HG02938 (cell line): Measurements from ENCODE around the gene ZIC5.

ENCODE experiments used
- ATAC-seq: cut with Tn5 transposase; IDR thresholded peaks from one replicate; pipeline ENCODE4 v1.9.1; 2021; ENCODE audit warnings: mild to moderate bottlenecking, moderate library complexity; ENCODE audit not compliant: unreplicated experiment

The ZIC5 gene

DNA sequence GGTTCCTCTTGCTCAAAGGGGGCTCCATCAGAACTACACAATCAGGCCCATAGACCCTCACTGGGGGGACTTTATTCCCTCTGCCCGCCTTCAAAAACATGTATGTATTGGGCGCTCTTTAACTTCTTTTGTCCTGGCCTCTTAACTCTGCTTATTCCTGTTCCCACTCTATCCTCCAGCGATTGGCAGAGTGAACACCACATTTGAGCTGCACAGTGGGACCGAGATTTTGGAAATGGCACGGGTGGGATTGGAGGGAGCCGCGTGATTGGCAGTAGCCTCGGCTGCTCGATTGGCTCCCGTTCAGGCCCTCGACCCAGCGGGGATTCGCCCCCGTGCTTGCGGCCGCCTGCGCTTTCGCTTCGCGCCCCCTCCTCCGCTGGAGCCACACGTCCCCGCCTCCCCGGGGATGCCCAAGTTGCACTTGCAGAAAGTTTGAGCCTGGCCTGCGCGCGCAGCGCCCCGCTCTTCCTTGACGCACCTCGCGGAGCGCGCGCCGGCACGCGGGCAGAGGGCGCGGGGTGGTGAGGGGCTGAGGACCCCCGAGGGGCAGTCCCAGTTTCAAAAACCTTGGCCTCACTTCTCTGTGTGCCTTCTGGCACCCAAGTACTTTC, at the start of gene ZIC5:
Gene ZIC5, minus strand, starts transcription at position 192 of the 614 bp plus-strand sequence. Its CDS starts 164 bp downstream, at position 28.
- no peak for ATAC-seq

- ATAC-seq, result no peak
Measured at GRCh38 chr13:100019780-100020356, 48.3 kb upstream of the ZIC5 start.

GRCh38 chr13:100014621-100015020, 43.1 kb upstream of the ZIC5 start:
- ATAC-seq, result no peak

- ATAC-seq, result no peak
Measured at GRCh38 chr13:99998261-99998660, 26.7 kb upstream of the ZIC5 start.

DNA sequence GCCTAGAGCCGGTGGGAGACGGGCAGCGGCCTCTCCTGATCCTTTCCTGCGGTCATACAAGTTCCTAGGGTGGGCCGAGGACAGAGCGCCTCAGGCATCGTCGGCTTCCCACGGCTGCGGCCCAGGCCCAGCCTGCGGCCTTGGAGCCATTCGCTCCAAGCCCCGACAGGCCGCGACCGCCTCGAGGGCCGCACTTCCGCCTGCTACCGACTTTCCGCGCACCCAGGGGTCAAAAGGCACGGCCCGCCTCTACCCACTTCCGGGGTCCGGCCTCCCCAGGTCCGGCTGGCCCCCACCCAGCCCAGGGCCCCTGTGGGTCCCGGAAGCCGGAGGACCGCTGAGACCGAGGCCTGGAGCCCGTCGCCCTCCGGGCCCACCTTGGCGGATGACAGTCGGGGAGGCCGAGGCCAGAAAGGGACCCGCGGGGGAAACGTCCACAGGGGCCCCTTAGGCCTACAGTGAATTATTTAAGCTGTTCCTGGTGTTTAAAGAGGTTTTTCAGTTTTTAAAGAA, 26.2 kb upstream of the ZIC5 start:
- no peak for ATAC-seq

DNA sequence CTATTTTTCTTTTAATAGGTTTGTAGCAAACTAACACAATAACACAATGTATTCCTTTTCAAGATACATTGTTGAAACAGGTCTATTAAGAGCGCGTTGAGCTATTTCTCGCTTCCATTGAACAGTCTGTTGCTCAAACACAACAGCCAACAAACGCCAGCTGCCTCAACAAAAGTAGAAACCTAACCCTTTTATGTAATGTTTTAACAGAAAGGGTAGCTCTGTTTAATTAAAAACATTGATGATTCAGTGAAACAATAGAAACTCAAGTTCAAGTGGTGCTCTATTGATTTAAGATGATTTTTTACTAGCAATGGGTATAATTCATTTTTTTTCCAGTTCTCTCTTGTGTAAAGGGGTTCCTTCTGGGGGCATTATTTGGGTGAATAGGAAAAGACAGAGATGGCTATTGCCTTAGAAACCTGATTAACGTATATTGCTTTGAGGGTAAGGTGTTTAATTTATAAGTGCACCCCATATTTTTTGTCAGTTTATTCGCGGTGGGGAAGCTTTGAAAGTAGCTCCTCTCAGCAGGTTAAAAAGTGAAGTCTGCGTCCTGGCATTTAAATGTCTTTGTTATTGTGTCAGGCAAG, 24.9 kb upstream of the ZIC5 start:
- no peak for ATAC-seq

DNA sequence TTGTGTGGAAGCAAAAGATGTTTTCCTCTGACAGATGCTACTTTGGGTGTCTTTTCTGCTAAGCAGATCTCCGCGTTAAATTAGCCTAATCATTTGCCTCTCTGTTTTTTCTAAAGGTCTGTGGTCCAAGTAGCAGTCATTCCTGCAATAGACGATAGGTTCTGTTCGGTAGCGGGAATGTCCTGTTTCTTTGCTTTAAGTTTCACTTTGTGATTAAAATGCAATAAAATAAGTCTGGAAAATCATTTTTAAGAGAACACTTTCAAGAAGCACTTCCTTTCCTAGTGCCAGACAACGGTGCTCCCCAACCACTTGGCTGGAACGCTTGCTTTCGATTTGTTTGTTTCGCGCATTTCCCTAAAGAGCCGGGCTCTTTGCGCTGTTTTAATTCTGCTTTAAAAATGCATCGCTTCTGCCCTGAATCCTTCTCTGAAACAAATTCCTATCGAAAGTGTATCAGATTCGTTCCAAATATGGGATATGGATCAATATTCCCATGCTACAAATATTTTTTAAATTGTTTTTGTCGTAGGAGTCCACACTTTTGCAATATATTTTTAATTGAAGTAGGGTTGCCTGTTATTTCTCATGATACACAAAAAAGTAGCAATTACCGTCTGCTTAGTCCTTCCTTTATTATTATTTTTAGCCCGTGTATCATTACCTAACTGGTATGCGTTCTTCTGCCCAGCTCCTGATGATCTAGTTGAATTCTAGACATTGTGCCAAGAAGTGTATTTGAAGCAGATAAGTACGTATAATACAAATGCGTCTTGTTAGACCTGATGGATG, 24.2 kb upstream of the ZIC5 start:
- ATAC-seq, result no peak

GRCh38 chr13:99995104-99995588, 23.6 kb upstream of the ZIC5 start:
- no peak for ATAC-seq

- no peak for ATAC-seq
Measured at GRCh38 chr13:99994638-99995020, 23.1 kb upstream of the ZIC5 start.

GRCh38 chr13:99993660-99994637, 22.4 kb upstream of the ZIC5 start:
- ATAC-seq, result no peak

DNA sequence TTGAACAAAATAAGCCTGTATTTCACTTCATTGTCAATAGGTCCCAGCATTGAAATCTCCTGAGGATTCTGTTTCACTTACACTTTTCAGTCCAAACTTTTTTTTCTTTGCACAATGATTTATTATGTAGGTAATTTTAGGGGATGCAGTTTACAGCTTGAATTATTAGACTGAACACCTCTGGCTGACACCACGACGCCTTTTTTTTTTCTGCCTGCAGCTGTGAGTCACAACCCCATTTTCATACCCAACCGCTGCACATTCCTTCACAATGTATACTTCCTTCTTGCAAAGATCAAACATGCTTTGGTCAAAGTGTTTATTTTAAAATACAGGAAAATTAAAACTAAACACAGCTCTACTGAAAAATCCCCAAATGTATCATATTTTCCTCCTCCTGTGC, 21.4 kb upstream of the ZIC5 start:
- ATAC-seq, result no peak

DNA sequence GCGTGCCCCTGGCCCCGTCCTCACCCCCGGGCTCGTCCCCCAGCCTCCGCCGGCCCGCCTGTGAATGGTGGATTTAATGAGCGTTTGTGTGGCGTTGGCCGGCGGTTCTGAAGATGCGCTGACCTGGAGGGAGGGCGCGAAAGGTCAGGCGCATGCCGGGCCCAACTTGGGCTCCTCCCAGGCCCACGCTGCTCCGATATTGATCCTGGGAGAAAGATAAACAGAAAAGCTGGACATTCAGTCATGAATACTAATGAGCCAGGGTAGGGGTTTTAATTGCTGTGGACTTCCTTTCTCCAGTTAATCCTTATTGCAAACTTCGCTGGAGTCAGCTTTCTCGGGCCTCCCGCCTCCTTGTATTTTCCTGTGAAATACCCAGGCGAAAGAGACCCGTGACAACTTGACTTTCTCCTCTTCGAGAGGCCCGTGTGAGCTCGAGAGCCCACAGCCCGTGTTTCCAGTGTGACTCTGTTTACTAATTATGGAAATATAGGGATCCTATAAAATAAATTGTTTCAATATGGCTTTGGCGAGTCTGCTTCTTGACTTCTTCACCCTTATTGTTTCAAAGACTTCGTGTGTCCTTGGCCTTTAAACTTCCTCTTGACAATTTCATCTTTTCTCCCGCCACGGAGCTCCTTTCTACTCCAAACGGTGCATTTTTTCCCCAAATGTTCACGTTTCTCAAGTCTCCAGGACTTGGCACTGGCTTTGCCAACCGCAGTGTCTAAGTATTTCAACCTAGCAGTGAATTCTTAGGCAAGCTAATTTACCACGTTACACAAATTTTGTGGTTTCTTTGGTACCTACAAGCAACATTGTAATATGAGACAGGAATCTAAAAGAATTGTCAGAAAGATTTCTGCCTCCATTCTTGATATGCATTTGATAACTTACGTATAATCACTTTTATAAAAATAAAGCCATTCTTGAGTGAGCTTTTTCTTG, 20.5 kb upstream of the ZIC5 start:
- no peak for ATAC-seq

DNA sequence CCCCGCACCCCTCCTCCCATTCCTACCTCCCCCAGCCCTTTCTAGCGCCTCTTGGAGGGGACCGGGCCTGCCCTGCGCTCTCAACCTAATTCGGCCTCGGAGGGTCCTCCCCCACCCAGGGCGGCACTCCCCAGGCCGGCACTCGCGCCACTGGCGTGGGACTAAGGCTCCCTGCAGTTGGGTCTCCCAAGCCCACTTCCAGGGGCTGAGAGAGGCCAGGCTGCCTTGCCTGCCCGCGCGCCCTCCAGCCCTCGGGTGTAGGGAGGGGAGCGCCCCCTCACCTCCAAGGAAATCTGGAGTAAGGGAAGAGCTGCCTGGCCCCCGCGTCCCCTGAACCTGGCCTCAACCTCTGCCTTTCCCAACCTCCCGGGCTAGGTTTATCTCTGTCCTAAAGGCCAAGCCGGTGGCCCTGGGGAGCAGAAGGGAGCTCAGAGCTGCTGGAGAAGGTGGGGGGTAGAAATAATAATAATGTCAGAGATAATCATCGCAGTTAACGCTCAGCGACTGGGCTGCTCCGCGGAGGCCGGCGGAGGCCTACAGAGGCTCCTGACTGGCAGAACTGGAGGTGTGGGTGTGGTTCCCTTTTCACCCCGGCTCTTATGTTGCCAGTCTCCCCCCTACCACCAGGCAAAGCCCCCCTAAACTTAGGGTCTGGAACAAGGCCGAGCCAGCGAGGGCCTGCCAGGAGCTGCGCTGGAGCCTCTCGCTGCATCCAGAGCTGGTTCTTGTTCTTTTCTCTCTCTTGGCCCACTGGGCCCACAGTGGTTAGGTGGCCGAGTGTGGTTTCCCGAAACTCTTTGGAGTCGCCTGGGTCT, 19.7 kb upstream of the ZIC5 start:
- no peak for ATAC-seq

DNA sequence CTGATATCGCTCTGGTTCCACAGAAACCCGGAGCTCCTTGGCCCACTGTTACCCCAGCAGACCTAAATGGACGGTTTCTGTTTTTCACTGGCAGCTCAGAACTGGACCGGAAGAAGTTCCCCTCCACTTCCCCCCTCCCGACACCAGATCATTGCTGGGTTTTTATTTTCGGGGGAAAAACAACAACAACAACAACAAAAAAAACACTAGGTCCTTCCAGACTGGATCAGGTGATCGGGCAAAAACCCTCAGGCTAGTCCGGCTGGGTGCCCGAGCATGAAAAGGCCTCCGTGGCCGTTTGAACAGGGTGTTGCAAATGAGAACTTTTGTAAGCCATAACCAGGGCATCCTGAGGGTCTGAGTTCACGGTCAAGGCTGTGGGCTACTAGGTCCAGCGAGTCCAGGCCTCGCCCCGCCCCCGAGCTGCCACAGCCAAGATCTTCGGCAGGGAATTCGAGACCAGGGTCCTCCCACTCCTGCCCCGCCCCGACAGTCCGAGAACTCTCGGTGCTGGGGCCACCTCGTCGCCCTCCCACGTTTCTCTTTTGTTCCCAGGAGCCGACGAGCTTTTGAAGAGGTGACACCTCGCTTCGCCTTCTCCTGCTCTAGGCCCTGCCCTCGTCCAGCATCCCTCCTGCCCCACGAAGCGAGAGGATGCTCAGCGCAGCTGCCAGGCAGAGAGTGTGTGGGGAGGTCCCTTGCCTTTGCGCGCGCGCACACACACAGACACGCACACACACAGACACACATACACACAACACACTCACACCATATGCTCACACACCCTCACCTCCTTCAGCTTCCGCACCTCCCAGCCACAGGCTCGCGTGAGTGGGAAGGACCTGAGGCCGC, 18.8 kb upstream of the ZIC5 start:
- ATAC-seq, result no peak

DNA sequence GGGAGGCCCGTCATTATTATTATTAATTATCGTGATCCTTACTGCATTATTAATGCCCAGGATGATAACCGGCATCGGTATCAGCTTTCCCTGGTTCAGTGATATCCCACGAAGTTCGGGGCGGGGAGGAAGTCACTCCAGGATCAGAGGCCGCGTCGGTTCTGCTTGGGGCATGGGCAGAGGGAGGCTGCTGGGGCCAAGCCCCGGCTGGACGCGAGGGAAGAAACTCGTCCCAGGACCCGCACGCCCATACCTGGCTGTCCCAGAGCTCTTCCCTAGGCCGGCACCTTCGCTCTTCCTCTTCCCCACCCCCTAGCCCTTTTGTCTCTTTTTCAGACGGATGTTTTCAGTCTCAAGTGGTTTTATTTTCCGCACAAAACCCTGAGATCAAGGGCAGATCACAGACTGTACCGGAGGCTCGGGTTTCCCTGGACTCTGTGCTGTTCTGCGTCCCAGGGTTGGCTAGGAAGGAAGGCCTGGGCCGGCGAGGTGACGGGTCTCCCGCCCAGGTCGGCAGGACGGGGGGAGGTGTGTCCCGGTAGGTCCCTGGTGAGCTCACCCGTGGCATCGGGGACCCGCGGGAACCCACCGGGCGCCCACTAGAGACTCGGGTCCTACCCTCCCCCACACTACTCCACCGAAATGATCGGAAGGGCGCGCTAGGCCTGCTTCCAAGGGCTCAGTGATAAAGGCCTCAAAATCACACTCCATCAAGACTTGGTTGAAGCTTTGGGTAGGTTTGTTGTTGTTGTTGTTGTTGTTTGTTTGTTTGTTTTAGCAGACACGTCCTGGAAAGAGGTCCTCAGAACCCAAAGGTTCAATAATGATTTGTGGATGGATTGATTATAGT, 17.9 kb upstream of the ZIC5 start:
- ATAC-seq, result no peak

GRCh38 chr13:99988529-99989275, 17.1 kb upstream of the ZIC5 start:
- ATAC-seq, result no peak
